ENCODE data around the gene TMCC1.

DNA sequence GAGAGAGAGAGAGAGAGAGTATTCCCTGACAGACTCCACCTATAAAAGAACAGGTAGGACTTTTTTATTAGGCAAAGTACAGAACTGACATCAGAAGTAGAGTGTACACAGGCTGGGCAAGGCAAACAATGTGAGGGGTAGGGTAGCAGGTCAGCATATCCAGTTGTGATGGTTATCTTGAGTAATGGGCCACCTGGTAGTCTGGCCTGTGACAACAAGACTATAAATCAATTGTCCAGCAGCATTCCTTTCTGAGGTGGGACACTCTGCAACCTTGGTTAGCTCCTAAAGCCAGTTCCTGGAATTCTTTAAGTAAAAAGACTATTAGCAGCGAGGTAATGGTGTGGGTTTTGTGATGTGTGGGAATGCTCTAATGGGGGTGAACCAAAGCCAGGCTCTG, 14.9 kb upstream of the TMCC1 start:
- no peak for TF ChIP-seq CTCF (IDR thresholded peaks at IDR 0.05)
- no peak for TF ChIP-seq POLR2A (IDR thresholded peaks at IDR 0.05)
- TF ChIP-seq EP300 (IDR thresholded peaks at IDR 0.05): no peak
